ENCODE measurements around the gene CCL19. TPM values are rescaled to one million over a fixed set of nuclear protein-coding genes. Genes with fewer than 3 reads are reported as not detected.

Gene CCL19
- total RNA-seq, 5 donors from 2014 or later (not counting 1 experiment from before 2014, with no cell fraction given), result not detected

- Mint-ChIP-seq H3K9me3 (no peaks in the 10 kb centered on the region), H3K36me3 (no peaks in the 10 kb centered on the region), H3K27ac (no peak overlapping the region), H3K4me3 (peak overlapping the region; percentile 44 to 81 (median 66)), H3K4me1 (peaks cover 4 to 16% (median 6%) of the 10 kb centered on the region in 3 donors), H3K27me3 (peaks cover 0 to 10% of the 10 kb centered on the region in 2 donors)
- DNase-seq (peak; percentile 29 to 83 (median 63)), ATAC-seq (replicated peaks in 1 of 4) (peak; percentile 84 to 89 (median 86))
- no peak overlapping the region for H3K27ac ChIP-seq (ENCODE audit: low read length)
- peaks cover 0 to 4% of the 10 kb centered on the region in 2 experiments for H3K27me3 ChIP-seq (replicated peaks in 1 of 2; ENCODE audit: control insufficient read depth in 2 of 2, extremely low read depth in 1 of 2, insufficient read depth in 2 of 2, low read length in 1 of 2)
- H3K4me3 ChIP-seq (ENCODE audit: control insufficient read depth in 1 of 2, extremely low read depth in 1 of 2, low read length in 1 of 2), result peak overlapping the region; percentile 49 to 73
- 11% methylated on average over 48 of the region's 52 CpGs for WGBS (ENCODE audit: insufficient coverage)
- ChIA-PET CTCF (interaction anchor here (0.7 to 1.6 kb wide), 9 partner anchors 8 to 106 kb away, joined by 3 to 11 read pairs (median 3); partner anchors contain the start of genes CCL21 (in 1 of the 2) and GALT (in 1 of the 2)), POLR2A (no interaction called here)
- H3K36me3 ChIP-seq (ENCODE audit: control insufficient read depth in 2 of 2, extremely low read depth in 1 of 2, insufficient read depth in 1 of 2, low read length in 1 of 2), result no peaks in the 10 kb centered on the region
- peaks cover 0 to 14% of the 10 kb centered on the region in 2 experiments for H3K4me1 ChIP-seq (ENCODE audit: control insufficient read depth in 1 of 2, extremely low read depth in 1 of 2, insufficient read depth in 2 of 2, low read length in 2 of 2)
- H3K9me3 ChIP-seq, result no peaks in the 10 kb centered on the region
These were observed 10.1 kb upstream of the CCL19 start for GRCh38 chr9:34701023-34701768.

- H3K27ac ChIP-seq (ENCODE audit: low read length), result no peak overlapping the region
- no peak overlapping the region for H3K4me3 ChIP-seq (ENCODE audit: control insufficient read depth in 1 of 2, extremely low read depth in 1 of 2, low read length in 1 of 2)
- no peaks in the 10 kb centered on the region for H3K36me3 Mint-ChIP-seq
- H3K27ac Mint-ChIP-seq, result peak overlapping the region in 1 of 2 donors; percentile 44
- no peak for DNase-seq
- H3K4me1 ChIP-seq (ENCODE audit: control insufficient read depth in 1 of 2, extremely low read depth in 1 of 2, insufficient read depth in 2 of 2, low read length in 2 of 2), result no peaks in the 10 kb centered on the region
- ChIA-PET POLR2A (no interaction called here), CTCF (no interaction called here)
- no peak overlapping the region for H3K4me3 Mint-ChIP-seq
- peaks cover 0 to 7% of the 10 kb centered on the region in 2 experiments for H3K27me3 ChIP-seq (replicated peaks in 1 of 2; ENCODE audit: control insufficient read depth in 2 of 2, extremely low read depth in 1 of 2, insufficient read depth in 2 of 2, low read length in 1 of 2)
- H3K9me3 ChIP-seq, result no peaks in the 10 kb centered on the region
- no peaks in the 10 kb centered on the region for H3K4me1 Mint-ChIP-seq
- H3K36me3 ChIP-seq (ENCODE audit: control insufficient read depth in 2 of 2, extremely low read depth in 1 of 2, insufficient read depth in 1 of 2, low read length in 1 of 2), result no peaks in the 10 kb centered on the region
- H3K27me3 Mint-ChIP-seq, result peaks cover 2 to 3% of the 10 kb centered on the region in 2 donors
- no peaks in the 10 kb centered on the region for H3K9me3 Mint-ChIP-seq
- ATAC-seq (replicated peaks in 1 of 4), result no peak
These were observed 3.7 kb upstream of the CCL19 start for GRCh38 chr9:34694811-34695210.

- Histone ChIP-seq H3K27me3 (replicated peaks in 1 of 2; ENCODE audit: control insufficient read depth in 2 of 2, extremely low read depth in 1 of 2, insufficient read depth in 2 of 2, low read length in 1 of 2) (peaks cover 0 to 12% of the 10 kb centered on the region in 2 experiments), H3K4me3 (ENCODE audit: control insufficient read depth in 1 of 2, extremely low read depth in 1 of 2, low read length in 1 of 2) (no peak overlapping the region), H3K9me3 (no peaks in the 10 kb centered on the region), H3K27ac (ENCODE audit: low read length) (no peak overlapping the region), H3K4me1 (ENCODE audit: control insufficient read depth in 1 of 2, extremely low read depth in 1 of 2, insufficient read depth in 2 of 2, low read length in 2 of 2) (no peaks in the 10 kb centered on the region), H3K36me3 (ENCODE audit: control insufficient read depth in 2 of 2, extremely low read depth in 1 of 2, insufficient read depth in 1 of 2, low read length in 1 of 2) (no peaks in the 10 kb centered on the region)
- no peak overlapping the region for H3K27ac Mint-ChIP-seq
- CTCF ChIA-PET, result interaction anchor here in 1 of 2 donors (0.7 kb wide), 1 partner anchor 36 kb away, joined by 3 read pairs; no protein-coding TSS in a partner anchor
- WGBS (ENCODE audit: insufficient coverage), result no CpG with 5 or more reads among the region's 2 CpGs
- no peak for DNase-seq
- H3K9me3 Mint-ChIP-seq, result no peaks in the 10 kb centered on the region
- H3K27me3 Mint-ChIP-seq, result peaks cover 0 to 5% of the 10 kb centered on the region in 2 donors
- no peaks in the 10 kb centered on the region for H3K36me3 Mint-ChIP-seq
- POLR2A ChIA-PET, result no interaction called here
- no peak overlapping the region for H3K4me3 Mint-ChIP-seq
- no peak for ATAC-seq (replicated peaks in 1 of 4)
- peaks cover 0 to 5% (median 0%) of the 10 kb centered on the region in 3 donors for H3K4me1 Mint-ChIP-seq
These were observed 2.5 kb upstream of the CCL19 start for GRCh38 chr9:34693560-34693959.

GRCh38 chr9:34691936-34692315 is 850 bp upstream of the CCL19 start:
- Histone ChIP-seq H3K4me3 (ENCODE audit: control insufficient read depth in 1 of 2, extremely low read depth in 1 of 2, low read length in 1 of 2) (no peak overlapping the region), H3K9me3 (no peaks in the 10 kb centered on the region), H3K4me1 (ENCODE audit: control insufficient read depth in 1 of 2, extremely low read depth in 1 of 2, insufficient read depth in 2 of 2, low read length in 2 of 2) (no peaks in the 10 kb centered on the region), H3K27me3 (replicated peaks in 1 of 2; ENCODE audit: control insufficient read depth in 2 of 2, extremely low read depth in 1 of 2, insufficient read depth in 2 of 2, low read length in 1 of 2) (peaks cover 0 to 17% of the 10 kb centered on the region in 2 experiments), H3K36me3 (ENCODE audit: control insufficient read depth in 2 of 2, extremely low read depth in 1 of 2, insufficient read depth in 1 of 2, low read length in 1 of 2) (no peaks in the 10 kb centered on the region), H3K27ac (ENCODE audit: low read length) (no peak overlapping the region)
- Mint-ChIP-seq H3K4me3 (no peak overlapping the region), H3K27ac (no peak overlapping the region), H3K27me3 (peaks cover 0 to 5% of the 10 kb centered on the region in 2 donors), H3K36me3 (no peaks in the 10 kb centered on the region), H3K4me1 (peaks cover 0 to 5% (median 0%) of the 10 kb centered on the region in 3 donors), H3K9me3 (no peaks in the 10 kb centered on the region)
- no peak for DNase-seq
- no CpG with 5 or more reads among the region's 5 CpGs for WGBS (ENCODE audit: insufficient coverage)
- POLR2A ChIA-PET, result no interaction called here
- CTCF ChIA-PET, result no interaction called here
- no peak for ATAC-seq (replicated peaks in 1 of 4)

- peaks cover 0 to 17% of the 10 kb centered on the region in 2 experiments for H3K27me3 ChIP-seq (replicated peaks in 1 of 2; ENCODE audit: control insufficient read depth in 2 of 2, extremely low read depth in 1 of 2, insufficient read depth in 2 of 2, low read length in 1 of 2)
- ChIA-PET CTCF (no interaction called here), POLR2A (no interaction called here)
- H3K36me3 ChIP-seq (ENCODE audit: control insufficient read depth in 2 of 2, extremely low read depth in 1 of 2, insufficient read depth in 1 of 2, low read length in 1 of 2), result no peaks in the 10 kb centered on the region
- no peak overlapping the region for H3K27ac ChIP-seq (ENCODE audit: low read length)
- Mint-ChIP-seq H3K36me3 (no peaks in the 10 kb centered on the region), H3K4me1 (peaks cover 0 to 5% (median 0%) of the 10 kb centered on the region in 3 donors), H3K27ac (no peak overlapping the region), H3K4me3 (no peak overlapping the region), H3K9me3 (no peaks in the 10 kb centered on the region), H3K27me3 (peaks cover 0 to 5% of the 10 kb centered on the region in 2 donors)
- WGBS (ENCODE audit: insufficient coverage), result 89% methylated on average over 6 of the region's 8 CpGs
- ATAC-seq (replicated peaks in 1 of 4), result no peak
- no peaks in the 10 kb centered on the region for H3K9me3 ChIP-seq
- no peaks in the 10 kb centered on the region for H3K4me1 ChIP-seq (ENCODE audit: control insufficient read depth in 1 of 2, extremely low read depth in 1 of 2, insufficient read depth in 2 of 2, low read length in 2 of 2)
- DNase-seq, result no peak
- no peak overlapping the region for H3K4me3 ChIP-seq (ENCODE audit: control insufficient read depth in 1 of 2, extremely low read depth in 1 of 2, low read length in 1 of 2)
These were observed 1.6 kb downstream of the CCL19 start for GRCh38 chr9:34689512-34689911.

- Histone ChIP-seq H3K4me3 (ENCODE audit: control insufficient read depth in 1 of 2, extremely low read depth in 1 of 2, low read length in 1 of 2) (no peak overlapping the region), H3K27ac (ENCODE audit: low read length) (no peak overlapping the region), H3K4me1 (ENCODE audit: control insufficient read depth in 1 of 2, extremely low read depth in 1 of 2, insufficient read depth in 2 of 2, low read length in 2 of 2) (no peaks in the 10 kb centered on the region), H3K9me3 (no peaks in the 10 kb centered on the region), H3K27me3 (replicated peaks in 1 of 2; ENCODE audit: control insufficient read depth in 2 of 2, extremely low read depth in 1 of 2, insufficient read depth in 2 of 2, low read length in 1 of 2) (peaks cover 0 to 17% of the 10 kb centered on the region in 2 experiments), H3K36me3 (ENCODE audit: control insufficient read depth in 2 of 2, extremely low read depth in 1 of 2, insufficient read depth in 1 of 2, low read length in 1 of 2) (no peaks in the 10 kb centered on the region)
- no peak for ATAC-seq (replicated peaks in 1 of 4)
- CTCF ChIA-PET, result no interaction called here
- H3K4me1 Mint-ChIP-seq, result peaks cover 0 to 5% (median 0%) of the 10 kb centered on the region in 3 donors
- no peak overlapping the region for H3K27ac Mint-ChIP-seq
- POLR2A ChIA-PET, result no interaction called here
- peaks cover 0 to 5% of the 10 kb centered on the region in 2 donors for H3K27me3 Mint-ChIP-seq
- no CpG with 5 or more reads among the region's 4 CpGs for WGBS (ENCODE audit: insufficient coverage)
- H3K4me3 Mint-ChIP-seq, result no peak overlapping the region
- H3K36me3 Mint-ChIP-seq, result no peaks in the 10 kb centered on the region
- no peak for DNase-seq
- no peaks in the 10 kb centered on the region for H3K9me3 Mint-ChIP-seq
These were observed 2.0 kb downstream of the CCL19 start for GRCh38 chr9:34689116-34689470.

All from T-cell (primary cell).